Measurements from ENCODE around the gene CD244.

Gene CD244

GRCh38 chr1:160844447-160845232 lies 18.0 kb downstream of the CD244 start:
- DNase-seq: peak; percentile 24

- DNase-seq: no peak
These were observed 21.6 kb downstream of the CD244 start for GRCh38 chr1:160841079-160841478.

GRCh38 chr1:160839746-160840145 lies 22.9 kb downstream of the CD244 start:
- no peak for DNase-seq

- no peak for DNase-seq
These were observed 23.8 kb downstream of the CD244 start for GRCh38 chr1:160838888-160839287.

- peak; percentile 14 for DNase-seq
These were observed 25.0 kb downstream of the CD244 start for GRCh38 chr1:160837558-160838205.

GRCh38 chr1:160836981-160837557 lies 25.6 kb downstream of the CD244 start:
- DNase-seq: no peak

GRCh38 chr1:160836561-160836960 lies 26.1 kb downstream of the CD244 start:
- DNase-seq: no peak

- DNase-seq: no peak
These were observed 26.9 kb downstream of the CD244 start for GRCh38 chr1:160835751-160836150.

GRCh38 chr1:160834945-160835565 lies 27.6 kb downstream of the CD244 start:
- DNase-seq: peak; percentile 80

GRCh38 chr1:160830321-160831153 lies 32.1 kb downstream of the CD244 start:
- DNase-seq: peak; percentile 94

- DNase-seq: peak; percentile 80
These were observed 32.9 kb downstream of the CD244 start for GRCh38 chr1:160829766-160830165.

GRCh38 chr1:160827418-160827817 lies 35.3 kb downstream of the CD244 start:
- DNase-seq: no peak

- DNase-seq: no peak
These were observed 36.1 kb downstream of the CD244 start for GRCh38 chr1:160826546-160826945.

GRCh38 chr1:160823296-160823695 lies 39.4 kb downstream of the CD244 start:
- no peak for DNase-seq

- no peak for DNase-seq
These were observed 41.1 kb downstream of the CD244 start for GRCh38 chr1:160821627-160822026.

GRCh38 chr1:160819186-160819585 lies 43.5 kb downstream of the CD244 start:
- DNase-seq: no peak

GRCh38 chr1:160818207-160818937 lies 44.3 kb downstream of the CD244 start:
- peak; percentile 9 for DNase-seq

GRCh38 chr1:160814856-160815255 lies 47.8 kb downstream of the CD244 start:
- DNase-seq: no peak

- no peak for DNase-seq
These were observed 48.4 kb downstream of the CD244 start for GRCh38 chr1:160814316-160814715.

GRCh38 chr1:160813215-160813614 lies 49.5 kb downstream of the CD244 start:
- DNase-seq: peak; percentile 95

- DNase-seq: no peak
These were observed 51.5 kb downstream of the CD244 start for GRCh38 chr1:160811147-160811546.

GRCh38 chr1:160810486-160810885 lies 52.2 kb downstream of the CD244 start:
- no peak for DNase-seq
